K562 (cell line): ENCODE data around the gene PTPN9. TPM values are rescaled to one million over a fixed set of nuclear protein-coding genes. Genes with fewer than 3 reads are reported as not detected.

Source experiments
- BACH1 ChIP-seq: fragments of 200-800 bp; sonication (Bioruptor generic); IDR thresholded peaks from 2 replicates; pipeline ENCODE4 v1.6.1; 2016; ENCODE audit warnings: missing genetic modification characterization, missing compliant biosample characterization
- CHD2 ChIP-seq: IDR thresholded peaks from 2 replicates; pipeline ENCODE4 v1.6.1; 2011; ENCODE audit warnings: low read depth, low read length
- ESRRB ChIP-seq: fragments of 250-450 bp; sonication (Bioruptor Pico); IDR thresholded peaks from 2 replicates; pipeline ENCODE4 v1.5.0; 2020; ENCODE audit warnings: mild to moderate bottlenecking, moderate library complexity, borderline replicate concordance
- FOXA1 ChIP-seq: fragments of 450-650 bp; IDR thresholded peaks from 2 replicates; pipeline ENCODE4 v1.6.1; 2016; ENCODE audit warnings: mild to moderate bottlenecking, borderline replicate concordance
- HDGF ChIP-seq: fragments of 450-650 bp; IDR thresholded peaks from 2 replicates; pipeline ENCODE4 v1.6.1; 2016
- HIVEP1 ChIP-seq: fragments of 250-450 bp; sonication (Bioruptor Pico); IDR thresholded peaks from 2 replicates; pipeline ENCODE4 v1.4.0; 2020; ENCODE audit warnings: mild to moderate bottlenecking
- MAFK ChIP-seq: IDR thresholded peaks from 2 replicates; pipeline ENCODE4 v1.6.1; 2011; ENCODE audit warnings: low read length, improper control_type of control experiment
- NFIC ChIP-seq: fragments of 450-650 bp; IDR thresholded peaks from 2 replicates; pipeline ENCODE4 v1.6.1; 2017; ENCODE audit warnings: mild to moderate bottlenecking, inconsistent platforms
- POLR3G ChIP-seq: IDR thresholded peaks from 2 replicates; pipeline ENCODE4 v1.6.1; 2011; ENCODE audit not compliant: insufficient read length, insufficient replicate concordance; ENCODE audit errors: extremely low read depth
- SMARCE1 ChIP-seq: fragments of 450-650 bp; IDR thresholded peaks from 2 replicates; pipeline ENCODE4 v1.7.1; 2016; ENCODE audit warnings: mild to moderate bottlenecking
- ZNF184 ChIP-seq: sonication (generic); formaldehyde crosslinking; IDR thresholded peaks from 2 replicates; pipeline ENCODE4 v1.5.0; 2020; ENCODE audit warnings: missing genetic modification reagents
- ZNF224 ChIP-seq: sonication (generic); formaldehyde crosslinking; IDR thresholded peaks from 2 replicates; pipeline ENCODE4 v1.8.0; 2022; ENCODE audit warnings: mild to moderate bottlenecking, missing genetic modification reagents
- ZNF717 ChIP-seq: fragments of 250-450 bp; sonication (Bioruptor Pico); IDR thresholded peaks from 2 replicates; pipeline ENCODE4 v1.5.0; 2021
- polyA plus RNA-seq, 8 experiments: library from polyadenylated mRNA; depleted of rRNA in 4 of 8; stranded (reverse) in 5 of 8; unstranded in 3 of 8; fragments of >200 nt; fragmentation: Nextera tagmentation in 2 of 8; fragmentation: Illumina TruSeq in 1 of 8; extraction: Ambion mirVana in 2 of 8; extraction: Trizol in 1 of 8; gene quantifications; 2 replicates each; pipeline versions ENCODE4 v1.2.1 to v1.2.3, GENCODE V29; 2011 to 2014; ENCODE audit warnings: inconsistent platforms in 1 of 8, missing spikeins in 1 of 8
- total RNA-seq, 7 experiments: library from RNA; depleted of rRNA in 6 of 7; stranded (reverse); fragments of >200 nt in 6 of 7; fragmentation: Illumina TruSeq in 2 of 7; extraction: Trizol in 2 of 7; gene quantifications; 2 replicates each; pipeline versions ENCODE4 v1.2.1 to v1.2.3, GENCODE V29; 2011 to 2021; ENCODE audit warnings: low replicate concordance in 1 of 7
- TF ChIP-seq, protein P1 (sequence below): fragments of 450-650 bp; IDR thresholded peaks from 2 replicates; pipeline ENCODE4 v1.6.1; 2018; ENCODE audit warnings: mild to moderate bottlenecking, low read depth; ENCODE audit not compliant: partially characterized antibody
- TF ChIP-seq, protein P2 (sequence below), 2 experiments: fragments of 450-650 bp in 1 of 2; sonication (generic) in 1 of 2; formaldehyde crosslinking in 1 of 2; IDR thresholded peaks; 2 replicates each; pipeline versions ENCODE4 v1.7.1 to v1.9.0; 2016 to 2022; ENCODE audit warnings: inconsistent platforms in 1 of 2, mild to moderate bottlenecking in 1 of 2, missing genetic modification reagents in 1 of 2
- TF ChIP-seq, protein P3 (sequence below): fragments of 250-450 bp; sonication (Bioruptor Pico); IDR thresholded peaks from 2 replicates; pipeline ENCODE4 v1.4.0; 2020; ENCODE audit warnings: borderline replicate concordance

The PTPN9 gene
- total and polyA plus RNA-seq, 9 of the 15 experiments (the other 6 are each of a cell fraction or from before 2014, with no cell fraction given), result 5.0 to 24.0 (median 14.2) TPM

DNA sequence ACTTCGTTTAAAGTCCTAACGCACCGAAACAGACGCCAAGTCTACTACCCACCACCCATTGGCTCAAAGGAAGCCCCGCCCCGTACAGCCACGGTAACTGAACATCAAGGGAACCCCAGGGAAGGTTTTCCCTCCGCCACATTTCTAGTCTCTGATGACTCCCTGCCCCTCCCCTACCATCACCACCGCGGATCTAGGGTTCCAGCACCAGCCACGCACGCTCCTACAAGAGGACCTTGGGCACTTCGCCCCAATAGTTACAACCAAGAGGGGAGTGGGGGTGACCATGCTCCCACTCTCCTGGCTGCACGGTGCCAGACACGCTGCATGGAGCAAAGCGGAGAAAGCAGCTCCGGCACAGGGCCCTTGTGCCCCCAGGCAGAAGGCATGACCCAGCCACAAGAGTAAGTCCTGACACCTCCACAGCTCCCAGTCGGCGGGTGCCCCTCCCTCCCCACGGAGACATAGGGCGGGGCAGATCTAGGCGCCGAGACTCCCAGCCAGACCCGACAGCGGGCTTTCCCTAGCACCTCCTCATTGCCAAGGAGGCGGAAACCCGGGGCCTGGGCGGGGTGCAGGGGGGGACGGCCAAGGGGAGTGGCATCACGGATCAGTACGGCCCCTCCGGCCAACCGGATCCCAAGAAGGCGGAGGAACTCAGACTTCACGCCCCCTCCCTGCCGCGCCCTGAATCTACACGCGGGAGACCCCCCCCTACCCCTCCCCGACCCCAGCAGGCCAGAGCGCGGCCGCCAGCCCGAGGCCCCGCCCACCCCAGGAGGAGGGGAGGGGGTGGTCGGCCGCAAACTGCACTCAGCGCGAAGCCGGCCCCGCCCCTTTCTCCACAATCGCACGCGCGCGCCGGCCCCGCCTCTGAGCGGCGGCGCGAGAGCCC lies 128.6 kb downstream of the PTPN9 start (continued):
- no peak for TF ChIP-seq ZNF184
- no peak for TF ChIP-seq CHD2
- TF ChIP-seq, protein P1, sequence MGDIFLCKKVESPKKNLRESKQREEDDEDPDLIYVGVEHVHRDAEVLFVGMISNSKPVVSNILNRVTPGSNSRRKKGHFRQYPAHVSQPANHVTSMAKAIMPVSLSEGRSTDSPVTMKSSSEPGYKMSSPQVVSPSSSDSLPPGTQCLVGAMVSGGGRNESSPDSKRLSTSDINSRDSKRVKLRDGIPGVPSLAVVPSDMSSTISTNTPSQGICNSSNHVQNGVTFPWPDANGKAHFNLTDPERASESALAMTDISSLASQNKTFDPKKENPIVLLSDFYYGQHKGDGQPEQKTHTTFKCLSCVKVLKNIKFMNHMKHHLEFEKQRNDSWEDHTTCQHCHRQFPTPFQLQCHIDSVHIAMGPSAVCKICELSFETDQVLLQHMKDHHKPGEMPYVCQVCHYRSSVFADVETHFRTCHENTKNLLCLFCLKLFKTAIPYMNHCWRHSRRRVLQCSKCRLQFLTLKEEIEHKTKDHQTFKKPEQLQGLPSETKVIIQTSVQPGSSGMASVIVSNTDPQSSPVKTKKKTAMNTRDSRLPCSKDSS, result no peak
- no peak for TF ChIP-seq HIVEP1 (CRISPR knock-in tag)
- TF ChIP-seq HDGF, result 0 out of 2 replicates have a peak, but pooled peaks have one; percentile 68
- TF ChIP-seq ZNF717 (CRISPR knock-in tag), result no peak
- no peak for TF ChIP-seq BACH1 (tag)
- TF ChIP-seq ESRRB (CRISPR knock-in tag), result no peak
- TF ChIP-seq NFIC, result no peak
- TF ChIP-seq MAFK, result no peak
- TF ChIP-seq ZNF224 (CRISPR knock-in tag), result no peak
- 0 out of 2 replicates have a peak, but pooled peaks have one; percentile 34 for TF ChIP-seq SMARCE1
- TF ChIP-seq, protein P2, sequence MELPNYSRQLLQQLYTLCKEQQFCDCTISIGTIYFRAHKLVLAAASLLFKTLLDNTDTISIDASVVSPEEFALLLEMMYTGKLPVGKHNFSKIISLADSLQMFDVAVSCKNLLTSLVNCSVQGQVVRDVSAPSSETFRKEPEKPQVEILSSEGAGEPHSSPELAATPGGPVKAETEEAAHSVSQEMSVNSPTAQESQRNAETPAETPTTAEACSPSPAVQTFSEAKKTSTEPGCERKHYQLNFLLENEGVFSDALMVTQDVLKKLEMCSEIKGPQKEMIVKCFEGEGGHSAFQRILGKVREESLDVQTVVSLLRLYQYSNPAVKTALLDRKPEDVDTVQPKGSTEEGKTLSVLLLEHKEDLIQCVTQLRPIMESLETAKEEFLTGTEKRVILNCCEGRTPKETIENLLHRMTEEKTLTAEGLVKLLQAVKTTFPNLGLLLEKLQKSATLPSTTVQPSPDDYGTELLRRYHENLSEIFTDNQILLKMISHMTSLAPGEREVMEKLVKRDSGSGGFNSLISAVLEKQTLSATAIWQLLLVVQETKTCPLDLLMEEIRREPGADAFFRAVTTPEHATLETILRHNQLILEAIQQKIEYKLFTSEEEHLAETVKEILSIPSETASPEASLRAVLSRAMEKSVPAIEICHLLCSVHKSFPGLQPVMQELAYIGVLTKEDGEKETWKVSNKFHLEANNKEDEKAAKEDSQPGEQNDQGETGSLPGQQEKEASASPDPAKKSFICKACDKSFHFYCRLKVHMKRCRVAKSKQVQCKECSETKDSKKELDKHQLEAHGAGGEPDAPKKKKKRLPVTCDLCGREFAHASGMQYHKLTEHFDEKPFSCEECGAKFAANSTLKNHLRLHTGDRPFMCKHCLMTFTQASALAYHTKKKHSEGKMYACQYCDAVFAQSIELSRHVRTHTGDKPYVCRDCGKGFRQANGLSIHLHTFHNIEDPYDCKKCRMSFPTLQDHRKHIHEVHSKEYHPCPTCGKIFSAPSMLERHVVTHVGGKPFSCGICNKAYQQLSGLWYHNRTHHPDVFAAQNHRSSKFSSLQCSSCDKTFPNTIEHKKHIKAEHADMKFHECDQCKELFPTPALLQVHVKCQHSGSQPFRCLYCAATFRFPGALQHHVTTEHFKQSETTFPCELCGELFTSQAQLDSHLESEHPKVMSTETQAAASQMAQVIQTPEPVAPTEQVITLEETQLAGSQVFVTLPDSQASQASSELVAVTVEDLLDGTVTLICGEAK (IDR thresholded peaks at IDR 0.05), result 0 out of 2 replicates have a peak, but pooled peaks have one; percentile 28
- TF ChIP-seq, protein P2 (CRISPR knock-in tag; IDR thresholded peaks at IDR 0.05), result no peak
- TF ChIP-seq POLR3G, result no peak
- TF ChIP-seq, protein P3, sequence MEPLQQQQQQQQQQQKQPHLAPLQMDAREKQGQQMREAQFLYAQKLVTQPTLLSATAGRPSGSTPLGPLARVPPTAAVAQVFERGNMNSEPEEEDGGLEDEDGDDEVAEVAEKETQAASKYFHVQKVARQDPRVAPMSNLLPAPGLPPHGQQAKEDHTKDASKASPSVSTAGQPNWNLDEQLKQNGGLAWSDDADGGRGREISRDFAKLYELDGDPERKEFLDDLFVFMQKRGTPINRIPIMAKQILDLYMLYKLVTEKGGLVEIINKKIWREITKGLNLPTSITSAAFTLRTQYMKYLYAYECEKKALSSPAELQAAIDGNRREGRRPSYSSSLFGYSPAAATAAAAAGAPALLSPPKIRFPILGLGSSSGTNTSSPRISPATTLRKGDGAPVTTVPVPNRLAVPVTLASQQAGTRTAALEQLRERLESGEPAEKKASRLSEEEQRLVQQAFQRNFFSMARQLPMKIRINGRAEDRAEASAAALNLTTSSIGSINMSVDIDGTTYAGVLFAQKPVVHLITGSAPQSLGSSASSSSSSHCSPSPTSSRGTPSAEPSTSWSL (CRISPR knock-in tag), result no peak
- no peak for TF ChIP-seq FOXA1
